ENCODE data around the gene PTN.

GRCh38 chr7:137258552-137258951 lies 85.0 kb downstream of the PTN start:
- TF ChIP-seq POLR2A (IDR thresholded peaks at IDR 0.05) (no peak), CTCF (IDR thresholded peaks at IDR 0.05) (no peak), POLR2AphosphoS5 (IDR thresholded peaks at IDR 0.05) (no peak)

Measured in breast epithelium (tissue), 3 donors.